Sigmoid colon (tissue), 7 donors: Measurements from ENCODE around the gene NADSYN1. TPM values are rescaled to one million over a fixed set of nuclear protein-coding genes. Genes with fewer than 3 reads are reported as not detected.

ENCODE experiments used
- DNase-seq: peaks from one replicate; pipeline ENCODE4 v3.0.0-alpha.2; 2019
- H3K27ac ChIP-seq, 4 donors: fragments of 200-600 bp; sonication (generic); one replicate each; pipeline ENCODE4 v1.5.1; 2016 to 2019; ENCODE audit warnings: mild to moderate bottlenecking in 1 of 4
- H3K27me3 ChIP-seq, 3 donors: fragments of 200-600 bp; sonication (generic); one replicate each; pipeline ENCODE4 v1.5.1; 2019; ENCODE audit warnings: mild to moderate bottlenecking in 1 of 3
- H3K36me3 ChIP-seq, 4 donors: fragments of 200-600 bp; sonication (generic); one replicate each; pipeline ENCODE4 v1.5.1; 2016 to 2019
- H3K4me1 ChIP-seq, 4 donors: fragments of 200-600 bp; sonication (generic); one replicate each; pipeline ENCODE4 v1.5.1; 2017 to 2019
- H3K4me3 ChIP-seq, 4 donors: fragments of 200-600 bp; sonication (generic); one replicate each; pipeline ENCODE4 v1.5.1; 2017 to 2019; ENCODE audit warnings: mild to moderate bottlenecking in 2 of 4, moderate library complexity in 1 of 4
- H3K9me3 ChIP-seq, 4 donors: fragments of 200-600 bp in 3 of 4; sonication (generic) in 3 of 4; one replicate each; pipeline versions ENCODE4 v1.5.1 to v1.6.1; 2013 to 2019
- EP300 ChIP-seq, 4 donors: sonication (generic); formaldehyde crosslinking; IDR thresholded peaks; one replicate each; pipeline ENCODE4 v1.6.1; 2017; ENCODE audit warnings: antibody characterized with exemption in 4 of 4
- POLR2A ChIP-seq, 2 donors: fragments of 450-650 bp; IDR thresholded peaks; one replicate each; pipeline ENCODE4 v1.6.1; 2016; ENCODE audit warnings: antibody characterized with exemption in 2 of 2, mild to moderate bottlenecking in 2 of 2, moderate library complexity in 2 of 2
- POLR2AphosphoS5 ChIP-seq, 4 donors: sonication (generic); formaldehyde crosslinking; IDR thresholded peaks; one replicate each; pipeline ENCODE4 v1.6.1; 2017; ENCODE audit warnings: antibody characterized with exemption in 4 of 4
- WGBS, 2 donors: extraction: QIAGEN DNeasy Blood & Tissue Kit; methylation state at CpG; one replicate each; pipeline ENCODE4 v1.1.7; 2013; 5-methylcytosine and 5-hydroxymethylcytosine counted together
- intact Hi-C: fragments of 100-400 bp; cut with DNase I; formaldehyde crosslinking; loops from one replicate; pipeline ENCODE4 v1.15.1; 2023
- polyA plus RNA-seq, 3 donors: library from polyadenylated mRNA; stranded (reverse); fragments of 200-250 nt; gene quantifications; one replicate each; pipeline ENCODE4 v1.2.3, GENCODE V29; 2013
- total RNA-seq, 4 donors: library from RNA; depleted of rRNA; stranded (reverse); fragments of >200 nt; gene quantifications; one replicate each; pipeline ENCODE4 v1.1.0, GENCODE V29; 2016
- TF ChIP-seq, protein P1 (sequence below), 4 experiments: fragments of 450-650 bp in 3 of 4; fragments of 200-600 bp in 1 of 4; IDR thresholded peaks; one replicate each; pipeline ENCODE4 v1.5.1; 2016 to 2019; ENCODE audit warnings: antibody characterized with exemption in 4 of 4, mild to moderate bottlenecking in 3 of 4, moderate library complexity in 2 of 4
- donor health status: healthy with polysubstance abuse.
- donor health status: Bipolar disorder and iron deficiency.
- donor health status: healthy.

The NADSYN1 gene
- total and polyA plus RNA-seq, 7 donors, result 24.6 to 136 (median 42.5) TPM

DNA sequence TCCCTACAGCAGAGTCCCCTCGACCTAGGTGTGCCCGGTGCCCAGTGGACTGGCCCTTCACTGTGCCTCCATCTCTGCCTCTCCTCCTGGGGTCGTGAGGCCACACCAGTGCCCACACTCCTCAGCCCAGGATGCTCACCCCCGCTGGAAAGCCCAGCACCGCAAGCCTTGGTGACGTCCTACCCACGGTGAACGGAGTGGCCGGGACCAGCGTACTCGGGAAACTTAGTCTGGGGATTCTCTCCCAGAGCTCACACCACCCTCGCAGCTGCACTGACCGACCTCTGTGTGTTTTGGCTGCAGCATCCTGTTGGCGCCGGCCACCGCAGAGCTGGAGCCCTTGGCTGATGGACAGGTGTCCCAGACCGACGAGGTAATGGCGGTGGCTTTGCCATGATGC, 38.5 kb downstream of the NADSYN1 start:
- Histone ChIP-seq H3K4me1 (no peaks in the 10 kb centered on the region), H3K4me3 (no peak overlapping the region), H3K36me3 (peaks cover 1 to 63% (median 29%) of the 10 kb centered on the region in 4 donors), H3K27ac (no peak overlapping the region), H3K9me3 (no peaks in the 10 kb centered on the region), H3K27me3 (no peaks in the 10 kb centered on the region)
- peak; percentile 53 for DNase-seq
- WGBS, 2 donors, result 96 to 98% methylated on average over 19 of the region's 19 CpGs
- intact Hi-C loops, result no loop called here
- TF ChIP-seq POLR2AphosphoS5 (IDR thresholded peaks at IDR 0.05) (no peak), EP300 (IDR thresholded peaks at IDR 0.05) (no peak)
- TF ChIP-seq, protein P1, sequence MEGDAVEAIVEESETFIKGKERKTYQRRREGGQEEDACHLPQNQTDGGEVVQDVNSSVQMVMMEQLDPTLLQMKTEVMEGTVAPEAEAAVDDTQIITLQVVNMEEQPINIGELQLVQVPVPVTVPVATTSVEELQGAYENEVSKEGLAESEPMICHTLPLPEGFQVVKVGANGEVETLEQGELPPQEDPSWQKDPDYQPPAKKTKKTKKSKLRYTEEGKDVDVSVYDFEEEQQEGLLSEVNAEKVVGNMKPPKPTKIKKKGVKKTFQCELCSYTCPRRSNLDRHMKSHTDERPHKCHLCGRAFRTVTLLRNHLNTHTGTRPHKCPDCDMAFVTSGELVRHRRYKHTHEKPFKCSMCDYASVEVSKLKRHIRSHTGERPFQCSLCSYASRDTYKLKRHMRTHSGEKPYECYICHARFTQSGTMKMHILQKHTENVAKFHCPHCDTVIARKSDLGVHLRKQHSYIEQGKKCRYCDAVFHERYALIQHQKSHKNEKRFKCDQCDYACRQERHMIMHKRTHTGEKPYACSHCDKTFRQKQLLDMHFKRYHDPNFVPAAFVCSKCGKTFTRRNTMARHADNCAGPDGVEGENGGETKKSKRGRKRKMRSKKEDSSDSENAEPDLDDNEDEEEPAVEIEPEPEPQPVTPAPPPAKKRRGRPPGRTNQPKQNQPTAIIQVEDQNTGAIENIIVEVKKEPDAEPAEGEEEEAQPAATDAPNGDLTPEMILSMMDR (IDR thresholded peaks at IDR 0.05), result no peak

DNA sequence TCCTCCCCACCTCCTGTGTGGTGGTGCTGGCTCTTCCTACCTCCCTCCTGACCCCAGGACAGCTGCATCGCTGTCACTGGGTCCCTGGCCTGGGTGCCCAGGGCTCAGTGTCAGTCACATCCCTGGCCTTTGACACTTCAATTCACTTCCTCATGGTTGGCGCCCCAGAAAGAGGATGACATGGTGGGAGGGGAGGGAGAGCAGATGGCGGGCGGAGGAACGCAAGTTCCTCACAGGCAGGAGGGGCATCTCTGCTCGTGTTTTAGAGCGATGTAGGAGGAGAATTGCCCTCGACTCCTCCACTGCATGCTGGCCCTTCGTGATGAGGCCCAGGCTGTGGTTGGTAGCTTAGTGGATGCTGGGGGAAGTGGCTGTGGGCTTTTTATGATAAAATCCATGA, 38.9 kb downstream of the NADSYN1 start:
- 94 to 95% methylated on average over 9 of the region's 9 CpGs for WGBS, 2 donors
- Histone ChIP-seq H3K4me3 (no peak overlapping the region), H3K9me3 (no peaks in the 10 kb centered on the region), H3K27me3 (no peaks in the 10 kb centered on the region), H3K4me1 (no peaks in the 10 kb centered on the region), H3K36me3 (peaks cover 5 to 66% (median 31%) of the 10 kb centered on the region in 4 donors), H3K27ac (no peak overlapping the region)
- DNase-seq, result peak; percentile 18
- intact Hi-C loops, result no loop called here
- TF ChIP-seq EP300 (IDR thresholded peaks at IDR 0.05) (no peak), POLR2A (IDR thresholded peaks at IDR 0.05) (no peak), POLR2AphosphoS5 (IDR thresholded peaks at IDR 0.05) (no peak)
- TF ChIP-seq, protein P1 (IDR thresholded peaks at IDR 0.05), result no peak

DNA sequence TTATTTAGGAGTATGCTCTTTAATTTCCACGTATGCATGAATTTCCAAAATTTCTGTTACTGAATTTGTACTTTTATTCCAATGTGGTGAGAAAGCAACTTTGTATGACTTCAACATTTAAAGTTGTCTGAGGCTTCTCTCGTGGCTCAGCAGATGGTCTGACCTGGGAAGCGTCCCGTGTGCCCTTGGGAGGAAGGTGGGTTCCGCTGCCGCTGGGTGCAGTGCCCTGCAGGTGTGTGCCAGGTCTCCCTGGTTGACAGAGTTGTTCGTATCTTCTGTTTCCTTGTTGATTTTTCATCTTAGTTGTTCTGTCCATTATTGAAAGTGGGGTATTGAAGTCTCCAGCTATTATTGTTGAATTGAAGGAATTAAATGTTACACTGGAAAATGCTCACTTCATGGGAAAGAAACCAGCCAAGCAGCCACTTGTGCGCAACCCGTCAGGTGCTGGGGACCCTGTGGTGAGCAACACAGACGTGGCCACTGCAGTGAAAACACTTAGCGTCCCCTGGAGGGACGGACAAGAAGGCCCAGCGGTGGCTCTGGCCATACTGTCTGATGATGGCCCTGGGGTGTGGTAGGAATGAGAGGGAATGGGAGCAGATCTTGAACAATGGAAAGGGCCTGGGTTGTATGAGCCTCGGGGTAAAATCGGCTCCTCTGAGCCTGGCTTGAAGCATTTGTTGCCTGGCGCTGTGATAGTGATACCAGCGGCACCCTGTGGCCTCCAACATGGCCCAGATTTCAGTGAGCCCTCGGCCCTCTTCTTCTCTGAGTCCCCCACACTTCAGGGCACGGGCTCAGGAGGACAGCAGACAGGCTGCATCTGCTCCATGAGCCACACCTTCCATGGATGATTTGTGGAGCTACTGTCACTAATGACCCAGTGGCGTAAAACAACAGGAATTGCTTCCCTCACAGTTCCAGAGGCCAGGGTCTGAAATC, 42.6 kb downstream of the NADSYN1 start:
- peak; percentile 39 for DNase-seq

DNA sequence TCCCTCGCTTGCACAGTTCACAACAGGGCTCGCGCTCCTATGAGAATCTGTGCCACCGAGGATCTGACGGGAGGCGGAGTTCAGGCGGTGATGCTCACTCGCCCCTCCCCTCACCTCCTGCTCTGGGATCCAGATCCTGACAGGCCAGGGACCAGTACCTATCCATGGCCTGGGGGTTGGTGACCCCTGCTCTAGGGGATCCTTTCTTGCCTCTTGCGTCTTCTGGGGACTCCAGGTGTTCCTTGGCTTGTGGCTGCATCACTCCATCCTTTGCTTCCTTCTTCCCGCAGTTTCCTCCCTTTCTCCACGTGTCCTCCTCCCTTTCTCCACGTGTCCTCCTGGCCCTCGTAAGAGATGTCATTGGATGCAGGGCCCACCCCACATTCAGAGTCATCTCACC, 43.4 kb downstream of the NADSYN1 start:
- Histone ChIP-seq H3K4me1 (no peaks in the 10 kb centered on the region), H3K36me3 (peaks cover 9 to 98% (median 54%) of the 10 kb centered on the region in 4 donors), H3K27ac (no peak overlapping the region), H3K27me3 (no peaks in the 10 kb centered on the region), H3K9me3 (no peaks in the 10 kb centered on the region), H3K4me3 (no peak overlapping the region)
- WGBS, 2 donors, result 97 to 99% methylated on average over 13 of the region's 13 CpGs
- no peak for DNase-seq
- intact Hi-C loops, result no loop called here
- TF ChIP-seq, protein P1 (IDR thresholded peaks at IDR 0.05), result no peak
- TF ChIP-seq POLR2AphosphoS5 (IDR thresholded peaks at IDR 0.05) (no peak), EP300 (IDR thresholded peaks at IDR 0.05) (no peak), POLR2A (IDR thresholded peaks at IDR 0.05) (no peak)

More for the DNA sequence above, 42.6 kb downstream of the NADSYN1 start:
- Histone ChIP-seq H3K27ac (no peak overlapping the region), H3K4me3 (no peak overlapping the region), H3K4me1 (no peaks in the 10 kb centered on the region), H3K36me3 (peaks cover 9 to 98% (median 55%) of the 10 kb centered on the region in 4 donors), H3K9me3 (no peaks in the 10 kb centered on the region), H3K27me3 (no peaks in the 10 kb centered on the region)
- 89 to 95% methylated on average over 20 of the region's 20 CpGs for WGBS, 2 donors
- TF ChIP-seq POLR2A (IDR thresholded peaks at IDR 0.05) (no peak), EP300 (IDR thresholded peaks at IDR 0.05) (no peak), POLR2AphosphoS5 (IDR thresholded peaks at IDR 0.05) (no peak)
- TF ChIP-seq, protein P1 (IDR thresholded peaks at IDR 0.05), result no peak
- intact Hi-C loops, result no loop called here
